Measurements from ENCODE around the gene KCNN1.
"Not testable (repeated sequence)": the region's sequence is repeated elsewhere in the genome, so short reads cannot be mapped to it uniquely, and the experiment has no call there.

- TF ChIP-seq CTCF (IDR thresholded peaks at IDR 0.05 in 8 of 11, conservative IDR thresholded peaks at IDR 0.05 in 3 of 11); POLR2AphosphoS5 (IDR thresholded peaks at IDR 0.05); POLR2A (IDR thresholded peaks at IDR 0.05): not testable (repeated sequence)
Measured at GRCh38 chr19:18031401-18031800, 64.5 kb downstream of the KCNN1 start.

Data from spleen (tissue), 7 donors.